Sigmoid colon (tissue), 4 donors: ENCODE results near the gene EXOC3L1.
A peak's percentile ranks its signal among the peaks of the same experiment; 100 is the strongest.

Source experiments
- POLR2AphosphoS5 ChIP-seq, 4 donors: sonication (generic); formaldehyde crosslinking; IDR thresholded peaks; one replicate each; pipeline ENCODE4 v1.6.1; 2017; ENCODE audit warnings: antibody characterized with exemption in 4 of 4
- TF ChIP-seq, protein P1 (sequence below), 4 experiments: fragments of 450-650 bp in 3 of 4; fragments of 200-600 bp in 1 of 4; IDR thresholded peaks; one replicate each; pipeline ENCODE4 v1.5.1; 2016 to 2019; ENCODE audit warnings: antibody characterized with exemption in 4 of 4, mild to moderate bottlenecking in 3 of 4, moderate library complexity in 2 of 4

DNA sequence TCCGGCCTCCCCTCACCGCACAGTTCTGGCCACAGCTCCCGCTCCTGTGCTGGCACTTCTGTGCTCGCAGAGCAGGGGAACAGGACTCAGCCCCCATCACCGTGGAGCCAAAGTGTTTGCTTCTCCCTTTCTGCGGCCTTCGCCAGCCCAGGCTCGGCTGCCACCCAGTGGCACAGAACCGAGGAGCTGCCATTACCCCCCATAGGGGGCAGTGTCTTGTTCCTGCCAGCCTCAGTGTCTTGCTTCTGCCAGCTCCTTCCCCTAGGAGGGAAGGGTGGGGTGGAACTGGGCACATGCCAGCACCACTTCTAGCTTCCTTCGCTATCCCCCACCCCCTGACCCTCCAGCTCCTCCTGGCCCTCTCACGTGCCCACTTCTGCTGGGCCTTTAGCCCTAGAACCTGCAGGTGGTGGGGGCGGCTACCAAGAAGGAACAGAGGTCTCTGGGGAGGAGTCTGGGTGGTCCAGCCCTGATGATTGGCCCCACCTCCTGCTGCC lies 8.3 kb upstream of the EXOC3L1 start:
- TF ChIP-seq, protein P1, sequence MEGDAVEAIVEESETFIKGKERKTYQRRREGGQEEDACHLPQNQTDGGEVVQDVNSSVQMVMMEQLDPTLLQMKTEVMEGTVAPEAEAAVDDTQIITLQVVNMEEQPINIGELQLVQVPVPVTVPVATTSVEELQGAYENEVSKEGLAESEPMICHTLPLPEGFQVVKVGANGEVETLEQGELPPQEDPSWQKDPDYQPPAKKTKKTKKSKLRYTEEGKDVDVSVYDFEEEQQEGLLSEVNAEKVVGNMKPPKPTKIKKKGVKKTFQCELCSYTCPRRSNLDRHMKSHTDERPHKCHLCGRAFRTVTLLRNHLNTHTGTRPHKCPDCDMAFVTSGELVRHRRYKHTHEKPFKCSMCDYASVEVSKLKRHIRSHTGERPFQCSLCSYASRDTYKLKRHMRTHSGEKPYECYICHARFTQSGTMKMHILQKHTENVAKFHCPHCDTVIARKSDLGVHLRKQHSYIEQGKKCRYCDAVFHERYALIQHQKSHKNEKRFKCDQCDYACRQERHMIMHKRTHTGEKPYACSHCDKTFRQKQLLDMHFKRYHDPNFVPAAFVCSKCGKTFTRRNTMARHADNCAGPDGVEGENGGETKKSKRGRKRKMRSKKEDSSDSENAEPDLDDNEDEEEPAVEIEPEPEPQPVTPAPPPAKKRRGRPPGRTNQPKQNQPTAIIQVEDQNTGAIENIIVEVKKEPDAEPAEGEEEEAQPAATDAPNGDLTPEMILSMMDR (IDR thresholded peaks at IDR 0.05): peak in 3 of 4 experiments; percentile 17 to 52 (median 33)
- no peak for TF ChIP-seq POLR2AphosphoS5 (IDR thresholded peaks at IDR 0.05)
